NCI-H2227 (cell line): ENCODE data around the gene FAM13B.
A peak's percentile ranks its signal among the peaks of the same experiment; 100 is the strongest.
"Not testable (repeated sequence)": the region's sequence is repeated elsewhere in the genome, so short reads cannot be mapped to it uniquely, and the experiment has no call there.

ENCODE experiments used
- DNase-seq: peaks from one replicate; lab custom pipeline; 2025; ENCODE audit not compliant: unreplicated experiment; lab: John Stamatoyannopoulos, UW

FAM13B gene

DNA sequence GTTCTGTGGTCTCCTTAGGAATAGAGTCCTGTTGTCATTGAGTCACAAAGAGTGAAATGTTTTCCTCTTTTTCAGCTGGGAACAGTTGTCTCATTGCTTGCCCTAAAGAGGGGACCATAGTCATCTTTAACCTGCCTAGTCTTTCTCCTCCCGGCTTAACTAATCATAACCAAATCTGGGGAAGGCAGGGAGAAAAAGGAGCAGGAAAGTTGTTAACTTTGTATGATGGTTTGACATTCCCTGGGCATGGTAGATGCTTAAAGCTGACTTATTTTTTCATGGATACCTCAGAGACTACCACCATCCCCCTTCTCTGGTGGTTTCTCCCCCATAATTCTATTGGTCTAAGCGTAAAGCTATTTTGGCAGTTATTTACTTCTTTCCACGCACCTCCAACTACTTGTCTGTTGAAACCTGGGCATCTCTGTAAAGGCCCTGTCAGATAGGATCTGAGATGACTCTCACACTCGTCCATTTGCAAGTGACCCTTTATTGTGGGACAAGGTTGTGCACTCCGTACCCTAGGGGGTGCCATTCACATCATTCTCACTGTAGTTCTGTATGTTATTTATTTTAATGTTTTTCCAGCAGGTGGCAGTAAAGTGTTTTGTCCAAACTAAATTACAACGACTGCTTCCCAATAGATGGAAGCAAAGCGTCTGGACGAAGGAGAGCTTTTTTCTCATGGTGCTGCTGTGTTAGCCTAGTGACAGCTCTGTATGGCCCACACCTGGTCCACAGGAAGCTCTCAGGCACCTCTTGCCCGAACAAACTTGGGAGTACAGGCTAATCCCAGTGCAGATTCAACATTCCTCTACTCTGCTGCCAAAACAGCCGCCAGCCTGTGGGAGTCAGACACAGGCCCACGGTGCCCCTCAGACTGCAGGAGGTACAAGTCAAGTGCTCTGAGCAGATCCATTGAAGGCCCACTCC, 3.0 kb upstream of the FAM13B start:
- peak; percentile 86 for DNase-seq

DNA sequence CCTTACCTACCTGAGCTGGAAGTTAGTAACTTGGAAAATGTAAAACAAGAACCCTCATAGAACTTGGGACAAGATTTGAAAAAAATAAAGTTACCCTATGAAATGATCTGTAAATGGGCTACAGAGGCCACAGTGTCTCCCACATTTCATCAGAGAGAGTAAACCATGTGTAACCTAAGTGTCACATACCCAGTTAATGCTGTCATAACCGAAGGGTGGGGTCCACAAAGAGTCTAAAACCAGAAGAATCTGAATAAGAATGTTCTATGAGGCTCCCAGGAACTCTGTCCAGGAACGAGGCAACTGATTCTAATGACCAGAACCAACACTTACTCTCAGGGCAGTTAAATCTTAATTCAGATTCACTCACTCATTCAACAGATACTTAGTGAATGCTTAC, 1.0 kb upstream of the FAM13B start:
- no peak for DNase-seq

DNA sequence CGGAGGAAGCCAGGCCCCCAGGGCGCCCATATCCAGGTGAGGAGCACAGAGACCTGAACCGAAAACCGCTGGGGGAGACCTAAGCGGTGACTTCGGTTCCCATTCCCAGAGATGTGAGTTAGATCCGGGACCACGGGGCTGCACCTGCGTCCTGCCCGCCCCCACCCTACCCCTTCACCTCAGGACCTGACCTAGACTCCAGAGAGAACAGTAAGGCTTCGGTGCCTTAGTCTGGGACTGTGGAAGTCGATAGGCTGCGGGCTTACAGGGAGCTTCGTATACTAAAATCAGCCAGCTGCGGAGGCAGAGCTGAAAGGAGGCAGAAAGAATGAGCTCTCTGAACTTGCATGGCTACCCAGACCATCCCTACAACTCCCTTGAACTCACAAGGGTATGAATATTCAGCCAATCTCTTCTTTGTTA, 518 bp upstream of the FAM13B start:
- DNase-seq, result peak; percentile 57

GRCh38 chr5:138032028-138032571, 779 bp downstream of the FAM13B start:
- peak; percentile 54 for DNase-seq

DNA sequence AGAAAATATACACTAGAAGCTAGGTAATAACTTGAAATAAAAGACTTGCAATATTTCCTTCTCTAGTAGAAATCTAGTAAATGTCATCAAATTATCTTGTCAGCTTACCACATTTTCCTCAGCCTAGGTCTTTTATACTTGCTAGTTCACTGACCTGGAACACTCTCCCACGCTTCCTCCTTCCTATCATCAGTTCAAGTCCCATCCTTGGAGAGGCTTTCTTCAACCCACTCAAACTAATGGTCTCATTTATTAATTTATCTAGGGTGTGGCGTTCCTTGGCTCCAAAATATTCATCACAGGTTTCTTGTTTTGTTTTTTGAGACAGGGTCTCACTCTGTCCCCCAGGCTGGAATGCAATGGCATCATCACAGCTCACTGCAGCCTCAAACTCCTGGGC, 2.9 kb downstream of the FAM13B start:
- no peak for DNase-seq

- DNase-seq, result no peak
Observed at GRCh38 chr5:138029501-138029900, 3.4 kb downstream of the FAM13B start.

GRCh38 chr5:138028971-138029365, 3.9 kb downstream of the FAM13B start:
- DNase-seq, result no peak

DNA sequence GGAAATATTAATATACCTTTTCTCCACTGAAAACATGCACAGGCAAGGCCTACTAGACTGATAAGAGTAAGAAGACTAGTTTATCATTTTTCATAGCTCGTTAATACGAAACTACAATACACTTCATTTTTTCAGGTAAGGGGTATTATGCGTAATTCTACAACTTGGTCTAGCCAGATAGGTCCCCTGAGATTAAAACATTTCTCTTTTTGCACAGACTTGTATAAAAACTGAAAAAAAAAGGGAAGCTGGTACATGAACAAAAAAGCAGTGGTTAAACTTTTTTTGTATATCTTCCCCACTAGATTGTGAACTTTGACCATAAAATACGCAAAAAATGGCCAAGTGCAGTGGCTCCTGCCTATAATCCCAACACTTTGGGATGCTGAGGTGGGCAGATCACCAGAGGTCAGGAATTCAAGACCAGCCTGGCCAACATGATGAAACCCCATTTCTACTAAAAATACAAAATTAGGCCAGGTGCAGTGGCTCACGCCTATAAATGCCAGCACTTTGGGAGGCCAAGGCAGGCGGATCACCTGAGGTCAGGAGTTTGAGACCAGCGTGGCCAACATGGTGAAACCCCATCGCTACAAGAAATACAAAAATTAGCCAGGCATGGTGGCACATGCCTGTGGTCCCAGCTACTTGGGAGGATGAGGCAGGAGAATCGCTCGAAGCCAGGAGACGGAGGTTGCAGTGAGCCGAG, 4.5 kb downstream of the FAM13B start:
- not testable (repeated sequence) for DNase-seq

- not testable (repeated sequence) for DNase-seq
Observed at GRCh38 chr5:138026793-138027192, 6.1 kb downstream of the FAM13B start.

DNA sequence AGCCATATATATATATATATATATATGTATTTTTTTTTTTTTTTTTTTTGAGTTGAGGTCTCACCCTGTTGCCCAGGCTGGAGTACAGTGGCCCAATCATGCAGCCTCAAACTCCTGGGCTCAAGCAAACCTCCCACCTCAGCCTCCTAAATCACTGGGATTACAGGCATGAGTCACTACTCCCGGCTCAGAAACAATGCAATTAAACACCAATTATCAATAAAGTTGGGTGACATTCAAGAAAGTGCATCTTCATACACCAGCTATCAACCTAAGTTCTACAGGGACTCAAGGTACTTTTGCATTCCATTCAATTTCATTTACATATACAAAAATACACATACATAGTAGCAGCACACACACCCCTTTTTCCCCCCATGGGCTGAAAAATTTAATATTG, 7.6 kb downstream of the FAM13B start:
- DNase-seq, result no peak

GRCh38 chr5:138024117-138024516, 8.8 kb downstream of the FAM13B start:
- no peak for DNase-seq

GRCh38 chr5:138022912-138023311, 10.0 kb downstream of the FAM13B start:
- no peak for DNase-seq

DNA sequence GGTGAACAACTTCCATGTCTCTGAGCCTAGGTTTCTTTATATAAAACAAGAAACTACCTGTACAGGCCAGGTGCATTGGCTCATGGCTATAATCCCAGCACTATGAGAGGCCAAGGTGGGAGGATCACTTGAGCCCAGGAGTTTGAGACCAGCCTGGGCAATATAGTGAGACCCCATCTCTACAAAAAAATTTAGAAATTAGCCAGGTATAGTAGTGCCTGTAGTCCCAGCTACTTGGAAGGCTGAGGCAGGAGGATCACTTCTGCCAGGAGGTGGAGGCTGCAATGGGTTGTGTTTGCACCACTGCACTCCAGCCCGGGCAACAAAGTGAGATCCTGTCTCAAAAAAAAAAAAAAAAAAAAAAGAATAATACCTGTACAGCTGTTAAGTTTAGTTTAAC, 11.1 kb downstream of the FAM13B start:
- no peak for DNase-seq

GRCh38 chr5:138018849-138019248, 14.0 kb downstream of the FAM13B start:
- no peak for DNase-seq

DNA sequence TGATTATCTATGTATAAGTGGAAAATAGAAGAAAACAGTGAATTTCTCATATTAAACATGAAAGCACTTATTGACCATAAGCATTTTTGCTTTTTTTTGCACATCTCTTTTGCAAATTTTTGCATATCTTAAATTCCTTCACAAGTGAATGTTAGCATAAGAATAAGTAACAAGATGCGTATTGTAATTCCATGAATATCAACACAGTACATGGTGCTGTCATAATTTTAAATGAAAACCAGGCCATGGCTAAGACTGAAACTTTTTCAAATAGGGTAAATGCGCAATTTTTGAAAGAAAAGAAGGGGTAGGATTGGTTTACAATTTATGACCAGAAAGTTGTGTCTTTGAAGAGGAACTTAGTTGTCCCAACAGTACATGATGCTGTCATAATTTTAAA, 17.0 kb downstream of the FAM13B start:
- no peak for DNase-seq

- DNase-seq, result no peak
Observed at GRCh38 chr5:138011991-138012390, 20.9 kb downstream of the FAM13B start.

DNA sequence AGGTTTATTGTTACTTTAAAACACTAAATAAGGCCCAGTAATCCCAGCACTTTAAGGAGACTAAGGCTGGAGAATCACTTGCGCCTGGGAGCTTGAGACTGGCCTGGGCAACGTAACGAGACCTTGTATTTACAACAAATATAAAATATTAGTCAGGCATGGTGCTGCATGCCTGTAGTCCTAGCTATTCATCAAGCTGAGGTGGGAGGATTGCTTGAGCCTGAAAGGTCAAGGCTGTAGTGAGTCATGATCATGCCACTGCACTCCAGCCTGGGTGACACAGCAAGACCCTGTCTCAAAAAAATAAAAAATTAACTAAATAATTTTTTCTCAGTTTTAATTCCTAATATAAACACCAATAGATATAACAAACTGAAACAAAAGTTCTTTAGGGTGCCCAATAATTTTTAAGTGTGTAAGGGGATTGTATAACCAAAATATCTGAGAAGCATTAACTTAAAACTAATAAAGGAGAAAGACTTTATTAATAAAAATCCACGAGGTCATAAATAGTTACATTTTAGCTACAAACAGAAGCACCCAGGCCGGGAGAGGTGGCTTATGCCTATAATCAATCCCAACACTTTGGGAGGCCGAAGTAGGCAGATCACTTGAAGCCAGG, 32.7 kb downstream of the FAM13B start:
- no peak for DNase-seq

DNA sequence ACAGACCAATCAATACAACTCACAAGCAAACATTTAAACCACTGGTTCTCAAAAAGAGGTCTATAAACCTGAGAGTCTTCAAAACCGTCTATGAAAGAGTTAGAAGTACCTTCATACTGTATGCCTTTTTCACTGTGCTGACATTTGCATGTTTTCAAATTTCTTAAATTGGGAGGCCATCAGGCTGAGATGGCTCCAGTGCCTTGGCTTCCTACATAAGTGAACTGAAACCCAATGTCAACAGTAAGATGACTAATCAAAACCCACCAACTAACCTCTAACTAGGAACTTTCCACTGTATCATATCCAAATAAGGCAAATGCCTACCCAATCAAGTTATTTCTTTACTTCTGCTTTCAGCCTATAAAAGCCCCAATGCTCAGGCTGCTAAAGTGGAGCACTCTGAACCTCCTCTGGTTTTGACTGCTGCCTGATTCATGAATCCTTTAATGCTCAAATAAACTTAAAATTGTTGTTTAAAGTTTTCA, 35.1 kb downstream of the FAM13B start:
- no peak for DNase-seq

- DNase-seq, result no peak
Observed at GRCh38 chr5:137995749-137996128, 37.1 kb downstream of the FAM13B start.

DNA sequence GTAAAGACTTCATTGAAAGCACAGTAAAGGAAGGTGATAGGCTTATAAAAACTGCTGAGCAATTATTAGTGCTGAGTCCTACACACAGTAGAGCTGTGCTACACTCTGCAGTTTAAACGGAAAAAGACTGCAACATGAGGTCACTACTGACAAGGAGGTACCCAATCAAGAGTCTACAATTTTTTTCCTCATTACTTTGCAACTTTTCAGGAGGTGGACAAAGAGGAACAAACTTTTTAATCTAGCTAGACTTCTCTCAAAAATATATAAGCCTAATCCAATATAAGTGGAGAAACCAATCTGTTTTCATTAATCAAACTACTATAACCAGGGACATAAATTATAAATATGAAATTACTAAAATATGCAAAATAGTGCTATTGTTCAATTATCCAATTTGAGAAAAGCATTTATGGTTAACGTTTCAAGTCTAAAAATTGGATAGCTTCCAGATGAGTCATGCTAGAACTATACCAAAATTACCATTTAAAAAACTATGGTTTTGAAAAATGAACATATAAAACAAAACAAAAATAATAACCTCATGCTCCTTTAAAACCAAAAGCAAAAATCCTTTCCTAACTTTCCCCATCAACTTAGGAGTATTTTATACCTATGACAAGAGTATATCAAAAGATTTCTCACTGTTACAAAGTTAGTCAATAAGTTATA, 37.7 kb downstream of the FAM13B start:
- no peak for DNase-seq

DNA sequence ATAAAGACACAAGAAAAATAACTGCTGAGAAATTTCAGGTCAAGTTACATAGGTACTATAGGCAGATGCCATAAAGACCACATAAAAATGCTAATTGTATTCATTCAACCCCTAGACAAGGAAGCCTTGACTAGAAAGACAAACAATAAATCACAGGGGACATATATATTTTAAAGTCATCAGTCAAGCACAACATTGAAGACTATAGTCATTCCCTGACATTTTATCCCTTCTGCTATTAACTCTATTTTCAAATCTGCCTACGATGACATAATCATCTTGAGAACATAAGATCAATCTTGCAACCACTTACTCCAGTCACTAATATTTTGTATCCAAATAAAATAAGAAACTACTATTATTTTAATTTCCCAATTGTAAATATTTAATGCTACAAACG, 38.3 kb downstream of the FAM13B start:
- no peak for DNase-seq
